ENCODE measurements around the gene BRD1. TPM values are rescaled to one million over a fixed set of nuclear protein-coding genes. Genes with fewer than 3 reads are reported as not detected.
"Not testable (repeated sequence)": the region's sequence is repeated elsewhere in the genome, so short reads cannot be mapped to it uniquely, and the experiment has no call there.

The BRD1 gene
- total RNA-seq, 1 donor from 2014 or later: 43.2 TPM

GRCh38 chr22:49765091-49765771 lies 62.4 kb downstream of the BRD1 start:
- Mint-ChIP-seq H3K27me3 (no peaks in the 10 kb centered on the region), H3K4me1 (peaks cover 15% of the 10 kb centered on the region), H3K27ac (no peak overlapping the region), H3K4me3 (no peak overlapping the region), H3K36me3 (ENCODE audit: low read depth) (no peaks in the 10 kb centered on the region), H3K9me3 (no peaks in the 10 kb centered on the region)
- intact Hi-C loops (cut with micrococcal nuclease): loop anchor here (5.0 kb wide), 1 partner anchor 442 kb away; no protein-coding TSS in a partner anchor
- DNase-seq: no peak

- H3K4me3 Mint-ChIP-seq: no peak overlapping the region
- no peak for DNase-seq
- H3K27me3 Mint-ChIP-seq: no peaks in the 10 kb centered on the region
- no peak overlapping the region for H3K27ac Mint-ChIP-seq
- no peaks in the 10 kb centered on the region for H3K36me3 Mint-ChIP-seq (ENCODE audit: low read depth)
- H3K4me1 Mint-ChIP-seq: peaks cover 15% of the 10 kb centered on the region
- no peaks in the 10 kb centered on the region for H3K9me3 Mint-ChIP-seq
- intact Hi-C loops (cut with micrococcal nuclease): no loop called here
Measured at GRCh38 chr22:49764127-49764581, 63.5 kb downstream of the BRD1 start.

- Mint-ChIP-seq H3K27me3 (no peaks in the 10 kb centered on the region), H3K9me3 (no peaks in the 10 kb centered on the region), H3K27ac (no peak overlapping the region), H3K36me3 (ENCODE audit: low read depth) (no peaks in the 10 kb centered on the region), H3K4me3 (no peak overlapping the region), H3K4me1 (peaks cover 15% of the 10 kb centered on the region)
- intact Hi-C loops (cut with micrococcal nuclease): no loop called here
- no peak for DNase-seq
Measured at GRCh38 chr22:49763696-49764095, 64.0 kb downstream of the BRD1 start.

- peaks cover 12% of the 10 kb centered on the region for H3K4me1 Mint-ChIP-seq
- H3K27me3 Mint-ChIP-seq: no peaks in the 10 kb centered on the region
- no peaks in the 10 kb centered on the region for H3K9me3 Mint-ChIP-seq
- H3K4me3 Mint-ChIP-seq: no peak overlapping the region
- H3K36me3 Mint-ChIP-seq (ENCODE audit: low read depth): no peaks in the 10 kb centered on the region
- no peak overlapping the region for H3K27ac Mint-ChIP-seq
- no peak for DNase-seq
- intact Hi-C loops (cut with micrococcal nuclease): no loop called here
Measured at GRCh38 chr22:49763138-49763537, 64.5 kb downstream of the BRD1 start.

- H3K9me3 Mint-ChIP-seq; intact Hi-C loops (cut with micrococcal nuclease); H3K27ac Mint-ChIP-seq; H3K36me3 Mint-ChIP-seq (ENCODE audit: low read depth); H3K4me3 Mint-ChIP-seq; DNase-seq; H3K27me3 Mint-ChIP-seq: not testable (repeated sequence)
- H3K4me1 Mint-ChIP-seq: peaks cover 12% of the 10 kb centered on the region
Measured at GRCh38 chr22:49762571-49762970, 65.1 kb downstream of the BRD1 start.

- Mint-ChIP-seq H3K36me3 (ENCODE audit: low read depth) (no peaks in the 10 kb centered on the region), H3K27me3 (no peaks in the 10 kb centered on the region)
- intact Hi-C loops (cut with micrococcal nuclease): no loop called here
Measured at GRCh38 chr22:49761836-49762235, 65.8 kb downstream of the BRD1 start.

GRCh38 chr22:49760630-49761571 lies 66.8 kb downstream of the BRD1 start:
- no peak overlapping the region for H3K4me3 Mint-ChIP-seq
- DNase-seq: no peak
- H3K36me3 Mint-ChIP-seq (ENCODE audit: low read depth): no peaks in the 10 kb centered on the region
- peaks cover 12% of the 10 kb centered on the region for H3K4me1 Mint-ChIP-seq
- no peak overlapping the region for H3K27ac Mint-ChIP-seq
- no peaks in the 10 kb centered on the region for H3K27me3 Mint-ChIP-seq
- no peaks in the 10 kb centered on the region for H3K9me3 Mint-ChIP-seq
- intact Hi-C loops (cut with micrococcal nuclease): no loop called here

More at GRCh38 chr22:49761836-49762235, 65.8 kb downstream of the BRD1 start:
- peaks cover 12% of the 10 kb centered on the region for H3K4me1 Mint-ChIP-seq
- H3K27ac Mint-ChIP-seq: no peak overlapping the region
- no peaks in the 10 kb centered on the region for H3K9me3 Mint-ChIP-seq
- no peak for DNase-seq
- H3K4me3 Mint-ChIP-seq: no peak overlapping the region

GRCh38 chr22:49760280-49760629 lies 67.4 kb downstream of the BRD1 start:
- intact Hi-C loops (cut with micrococcal nuclease): no loop called here
- H3K4me1 Mint-ChIP-seq: peaks cover 12% of the 10 kb centered on the region
- H3K27ac Mint-ChIP-seq: no peak overlapping the region
- H3K9me3 Mint-ChIP-seq: no peaks in the 10 kb centered on the region
- no peak overlapping the region for H3K4me3 Mint-ChIP-seq
- H3K36me3 Mint-ChIP-seq (ENCODE audit: low read depth): no peaks in the 10 kb centered on the region
- no peaks in the 10 kb centered on the region for H3K27me3 Mint-ChIP-seq
- no peak for DNase-seq

GRCh38 chr22:49756676-49757075 lies 71.0 kb downstream of the BRD1 start:
- Mint-ChIP-seq H3K27ac (no peak overlapping the region), H3K4me3 (no peak overlapping the region), H3K4me1 (peaks cover 8% of the 10 kb centered on the region), H3K9me3 (no peaks in the 10 kb centered on the region), H3K36me3 (ENCODE audit: low read depth) (no peaks in the 10 kb centered on the region), H3K27me3 (no peaks in the 10 kb centered on the region)
- intact Hi-C loops (cut with micrococcal nuclease): no loop called here
- no peak for DNase-seq

- Mint-ChIP-seq H3K36me3 (ENCODE audit: low read depth) (no peaks in the 10 kb centered on the region), H3K4me3 (no peak overlapping the region), H3K27me3 (no peaks in the 10 kb centered on the region), H3K27ac (no peak overlapping the region), H3K9me3 (no peaks in the 10 kb centered on the region), H3K4me1 (peaks cover 7% of the 10 kb centered on the region)
- DNase-seq: no peak
- intact Hi-C loops (cut with micrococcal nuclease): no loop called here
Measured at GRCh38 chr22:49756201-49756600, 71.5 kb downstream of the BRD1 start.

- Mint-ChIP-seq H3K4me1 (peaks cover under 1% of the 10 kb centered on the region), H3K4me3 (no peak overlapping the region), H3K9me3 (no peaks in the 10 kb centered on the region), H3K27ac (no peak overlapping the region), H3K36me3 (ENCODE audit: low read depth) (no peaks in the 10 kb centered on the region), H3K27me3 (no peaks in the 10 kb centered on the region)
- DNase-seq: no peak
- intact Hi-C loops (cut with micrococcal nuclease): no loop called here
Measured at GRCh38 chr22:49755631-49756001, 72.1 kb downstream of the BRD1 start.

GRCh38 chr22:49754696-49755630 lies 72.7 kb downstream of the BRD1 start:
- Mint-ChIP-seq H3K36me3 (ENCODE audit: low read depth) (no peaks in the 10 kb centered on the region), H3K4me3 (no peak overlapping the region), H3K9me3 (no peaks in the 10 kb centered on the region), H3K27me3 (no peaks in the 10 kb centered on the region), H3K27ac (no peak overlapping the region), H3K4me1 (no peaks in the 10 kb centered on the region)
- intact Hi-C loops (cut with micrococcal nuclease): no loop called here
- DNase-seq: no peak

GRCh38 chr22:49753961-49754695 lies 73.5 kb downstream of the BRD1 start:
- intact Hi-C loops (cut with micrococcal nuclease): no loop called here
- Mint-ChIP-seq H3K27ac (no peak overlapping the region), H3K36me3 (ENCODE audit: low read depth) (no peaks in the 10 kb centered on the region), H3K9me3 (no peaks in the 10 kb centered on the region), H3K4me3 (no peak overlapping the region), H3K4me1 (no peaks in the 10 kb centered on the region), H3K27me3 (no peaks in the 10 kb centered on the region)
- no peak for DNase-seq
